Astrocyte (in vitro differentiated cells and primary cell): ENCODE results near the gene SHISA9. TPM values are rescaled to one million over a fixed set of nuclear protein-coding genes. Genes with fewer than 3 reads are reported as not detected.

Source experiments
- DNase-seq: peaks from one replicate; pipeline ENCODE4 v3.0.0-alpha.2; 2010; ENCODE audit warnings: low read depth
- FAIRE-seq: peaks from 2 replicates; lab custom pipeline; 2011; peaks lifted over from hg19 to GRCh38; lab: Jason Lieb, UNC
- H2AFZ ChIP-seq: 2 replicates; pipeline ENCODE4 v1.6.0; 2012; ENCODE audit warnings: low read depth, low read length, inconsistent platforms
- H3K27ac ChIP-seq: 2 replicates; pipeline ENCODE4 v1.5.1; 2011; ENCODE audit warnings: low read depth, low read length, inconsistent platforms
- H3K27me3 ChIP-seq: 2 replicates; pipeline ENCODE4 v1.6.0; 2011; ENCODE audit warnings: low read length, inconsistent platforms; ENCODE audit not compliant: insufficient read depth
- H3K36me3 ChIP-seq: 2 replicates; pipeline ENCODE4 v1.5.1; 2011; ENCODE audit warnings: low read length, inconsistent platforms; ENCODE audit not compliant: insufficient read depth
- H3K4me1 ChIP-seq: 2 replicates; pipeline ENCODE4 v1.5.1; 2011; ENCODE audit warnings: low read length, inconsistent platforms; ENCODE audit not compliant: insufficient read depth
- H3K4me2 ChIP-seq: 2 replicates; pipeline ENCODE4 v1.6.0; 2012; ENCODE audit warnings: low read length, inconsistent platforms
- H3K4me3 ChIP-seq: 2 replicates; pipeline ENCODE4 v1.5.1; 2011; ENCODE audit warnings: low read depth, mild to moderate bottlenecking, low read length, inconsistent platforms; ENCODE audit not compliant: insufficient read depth
- H3K79me2 ChIP-seq: 2 replicates; pipeline ENCODE4 v1.6.0; 2012; ENCODE audit warnings: mild to moderate bottlenecking, low read length, inconsistent platforms; ENCODE audit not compliant: insufficient read depth
- H3K9ac ChIP-seq: 2 replicates; pipeline ENCODE4 v1.6.0; 2012; ENCODE audit warnings: mild to moderate bottlenecking, low read length, inconsistent platforms
- H3K9me3 ChIP-seq: 2 replicates; pipeline ENCODE4 v1.5.1; 2012; ENCODE audit warnings: low read depth, mild to moderate bottlenecking, low read length, inconsistent platforms; ENCODE audit not compliant: insufficient read depth
- H4K20me1 ChIP-seq: 2 replicates; pipeline ENCODE4 v1.6.0; 2012; ENCODE audit warnings: low read length, inconsistent platforms; ENCODE audit not compliant: insufficient read depth
- H3K27ac Mint-ChIP-seq: one replicate; pipeline ENCODE4 v1.8.0; 2021; ENCODE audit warnings: mild to moderate bottlenecking, mixed read lengths; ENCODE audit not compliant: unreplicated experiment
- H3K27me3 Mint-ChIP-seq: one replicate; pipeline ENCODE4 v1.8.0; 2021; ENCODE audit warnings: low read depth, mixed read lengths; ENCODE audit not compliant: unreplicated experiment
- H3K36me3 Mint-ChIP-seq: one replicate; pipeline ENCODE4 v1.8.0; 2021; ENCODE audit warnings: low read depth, mixed read lengths; ENCODE audit not compliant: unreplicated experiment
- H3K4me1 Mint-ChIP-seq: one replicate; pipeline ENCODE4 v1.8.0; 2021; ENCODE audit warnings: low read depth, mixed read lengths; ENCODE audit not compliant: unreplicated experiment
- H3K4me3 Mint-ChIP-seq: one replicate; pipeline ENCODE4 v1.8.0; 2021; ENCODE audit warnings: mild to moderate bottlenecking, moderate library complexity, mixed read lengths; ENCODE audit not compliant: unreplicated experiment
- H3K9me3 Mint-ChIP-seq: one replicate; pipeline ENCODE4 v1.8.0; 2021; ENCODE audit warnings: mild to moderate bottlenecking, mixed read lengths; ENCODE audit not compliant: unreplicated experiment
- EZH2 ChIP-seq: IDR thresholded peaks from 2 replicates; pipeline ENCODE4 v1.6.1; 2012; ENCODE audit warnings: mild to moderate bottlenecking, low read length, inconsistent platforms; ENCODE audit not compliant: insufficient read depth
- total RNA-seq: library from RNA; stranded (reverse); gene quantifications from 2 replicates; pipeline ENCODE4 v1.2.1, GENCODE V29; 2021
- TF ChIP-seq, protein P1 (sequence below): IDR thresholded peaks from 2 replicates; pipeline ENCODE4 v1.5.1; 2011; ENCODE audit warnings: low read depth, mild to moderate bottlenecking, inconsistent platforms, low read length, moderate library complexity; ENCODE audit not compliant: insufficient read depth

Gene SHISA9
- total RNA-seq, 1 donor from 2014 or later, result 73.0 TPM

- no peak overlapping the region for H3K4me3 Mint-ChIP-seq
- Histone ChIP-seq H3K27me3 (no peaks in the 10 kb centered on the region), H2AFZ (no peak overlapping the region), H3K9me3 (no peaks in the 10 kb centered on the region), H3K4me2 (no peak overlapping the region), H3K27ac (no peak overlapping the region), H3K9ac (no peak overlapping the region), H3K36me3 (no peaks in the 10 kb centered on the region), H3K4me1 (no peaks in the 10 kb centered on the region), H3K4me3 (no peak overlapping the region), H4K20me1 (no peaks in the 10 kb centered on the region), H3K79me2 (no peaks in the 10 kb centered on the region)
- no peak for DNase-seq
- H3K9me3 Mint-ChIP-seq, result peaks cover 6% of the 10 kb centered on the region
- no peak for FAIRE-seq
- no peaks in the 10 kb centered on the region for H3K27me3 Mint-ChIP-seq
- TF ChIP-seq, protein P1, sequence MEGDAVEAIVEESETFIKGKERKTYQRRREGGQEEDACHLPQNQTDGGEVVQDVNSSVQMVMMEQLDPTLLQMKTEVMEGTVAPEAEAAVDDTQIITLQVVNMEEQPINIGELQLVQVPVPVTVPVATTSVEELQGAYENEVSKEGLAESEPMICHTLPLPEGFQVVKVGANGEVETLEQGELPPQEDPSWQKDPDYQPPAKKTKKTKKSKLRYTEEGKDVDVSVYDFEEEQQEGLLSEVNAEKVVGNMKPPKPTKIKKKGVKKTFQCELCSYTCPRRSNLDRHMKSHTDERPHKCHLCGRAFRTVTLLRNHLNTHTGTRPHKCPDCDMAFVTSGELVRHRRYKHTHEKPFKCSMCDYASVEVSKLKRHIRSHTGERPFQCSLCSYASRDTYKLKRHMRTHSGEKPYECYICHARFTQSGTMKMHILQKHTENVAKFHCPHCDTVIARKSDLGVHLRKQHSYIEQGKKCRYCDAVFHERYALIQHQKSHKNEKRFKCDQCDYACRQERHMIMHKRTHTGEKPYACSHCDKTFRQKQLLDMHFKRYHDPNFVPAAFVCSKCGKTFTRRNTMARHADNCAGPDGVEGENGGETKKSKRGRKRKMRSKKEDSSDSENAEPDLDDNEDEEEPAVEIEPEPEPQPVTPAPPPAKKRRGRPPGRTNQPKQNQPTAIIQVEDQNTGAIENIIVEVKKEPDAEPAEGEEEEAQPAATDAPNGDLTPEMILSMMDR, result no peak
- no peak for TF ChIP-seq EZH2
- H3K36me3 Mint-ChIP-seq, result no peaks in the 10 kb centered on the region
- H3K27ac Mint-ChIP-seq, result no peak overlapping the region
- peaks cover 13% of the 10 kb centered on the region for H3K4me1 Mint-ChIP-seq
These were observed 218.7 kb downstream of the SHISA9 start for GRCh38 chr16:13120091-13120490.

DNA sequence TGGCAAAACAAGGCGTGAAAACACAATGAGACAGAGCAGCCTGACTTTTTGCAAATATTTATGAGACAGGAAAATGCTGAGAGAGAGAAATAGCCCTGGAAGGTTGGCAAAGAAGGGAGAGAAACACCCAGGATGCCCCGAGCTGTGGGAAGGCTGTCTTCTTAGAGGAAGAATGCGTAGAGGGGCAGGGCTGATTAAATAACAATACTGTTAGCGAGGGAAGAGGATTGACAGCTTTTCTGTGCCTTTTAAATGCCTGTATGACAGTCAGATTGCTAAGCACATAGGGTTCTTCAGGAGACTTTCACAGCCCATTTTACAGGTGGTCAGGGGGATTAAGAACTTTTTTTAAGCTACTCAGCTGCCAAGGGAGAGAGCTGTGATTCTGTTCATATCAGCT is 219.2 kb downstream of the SHISA9 start:
- H3K4me1 ChIP-seq, result no peaks in the 10 kb centered on the region
- H3K79me2 ChIP-seq, result no peaks in the 10 kb centered on the region
- peaks cover 13% of the 10 kb centered on the region for H3K4me1 Mint-ChIP-seq
- H3K4me2 ChIP-seq, result no peak overlapping the region
- H3K27ac ChIP-seq, result no peak overlapping the region
- peaks cover 6% of the 10 kb centered on the region for H3K9me3 Mint-ChIP-seq
- no peaks in the 10 kb centered on the region for H3K36me3 Mint-ChIP-seq
- no peaks in the 10 kb centered on the region for H3K9me3 ChIP-seq
- H3K27ac Mint-ChIP-seq, result no peak overlapping the region
- TF ChIP-seq EZH2, result no peak
- TF ChIP-seq, protein P1, result no peak
- no peak overlapping the region for H3K4me3 Mint-ChIP-seq
- no peaks in the 10 kb centered on the region for H4K20me1 ChIP-seq
- H3K27me3 Mint-ChIP-seq, result no peaks in the 10 kb centered on the region
- FAIRE-seq (no peak), DNase-seq (no peak)
- H3K36me3 ChIP-seq, result no peaks in the 10 kb centered on the region
- no peaks in the 10 kb centered on the region for H3K27me3 ChIP-seq
- H2AFZ ChIP-seq, result no peak overlapping the region
- no peak overlapping the region for H3K9ac ChIP-seq
- no peak overlapping the region for H3K4me3 ChIP-seq

DNA sequence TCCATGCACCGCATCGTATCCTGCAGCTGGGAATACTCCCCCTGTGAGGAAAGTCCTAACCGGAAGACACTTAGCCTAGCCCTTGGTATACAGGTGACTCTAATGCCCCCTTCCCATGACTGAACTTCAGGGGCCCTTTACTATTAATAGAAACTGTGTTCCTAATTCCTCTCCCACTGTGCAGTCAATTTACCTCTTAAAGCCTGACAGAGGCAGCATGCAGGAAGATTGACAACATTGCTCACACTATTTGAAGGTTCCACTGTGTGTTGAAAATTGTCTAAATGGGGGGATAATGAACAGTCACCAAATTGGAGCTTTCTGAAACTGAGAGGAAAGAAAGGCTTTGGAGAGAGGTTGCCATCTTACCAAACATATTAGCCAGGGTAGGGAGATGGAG is 222.6 kb downstream of the SHISA9 start:
- Histone ChIP-seq H3K4me3 (no peak overlapping the region), H3K9me3 (no peaks in the 10 kb centered on the region), H3K79me2 (no peaks in the 10 kb centered on the region), H4K20me1 (no peaks in the 10 kb centered on the region), H3K36me3 (no peaks in the 10 kb centered on the region), H3K4me2 (no peak overlapping the region), H3K27ac (no peak overlapping the region), H3K27me3 (no peaks in the 10 kb centered on the region), H2AFZ (no peak overlapping the region), H3K4me1 (no peaks in the 10 kb centered on the region), H3K9ac (no peak overlapping the region)
- Mint-ChIP-seq H3K36me3 (no peaks in the 10 kb centered on the region), H3K4me1 (peaks cover 9% of the 10 kb centered on the region), H3K4me3 (no peak overlapping the region), H3K27ac (no peak overlapping the region), H3K9me3 (peaks cover 9% of the 10 kb centered on the region), H3K27me3 (no peaks in the 10 kb centered on the region)
- TF ChIP-seq EZH2, result no peak
- TF ChIP-seq, protein P1, result no peak
- FAIRE-seq (no peak), DNase-seq (no peak)
